GM21367 (cell line): ENCODE results near the gene GNG13.

Experiments used
- ATAC-seq: cut with Tn5 transposase; IDR thresholded peaks from one replicate; pipeline ENCODE4 v1.9.1; 2021; ENCODE audit not compliant: unreplicated experiment

Gene GNG13

GRCh38 chr16:795580-796229 lies 4.8 kb downstream of the GNG13 start:
- ATAC-seq = no peak

- no peak for ATAC-seq
Measured at GRCh38 chr16:794853-795466, 5.6 kb downstream of the GNG13 start.

GRCh38 chr16:794091-794822 lies 6.3 kb downstream of the GNG13 start:
- ATAC-seq = no peak

GRCh38 chr16:793414-793813 lies 7.1 kb downstream of the GNG13 start:
- ATAC-seq = no peak

GRCh38 chr16:792221-792995 lies 8.1 kb downstream of the GNG13 start:
- ATAC-seq = no peak

- ATAC-seq = no peak
Measured at GRCh38 chr16:791131-791530, 9.4 kb downstream of the GNG13 start.

- no peak for ATAC-seq
Measured at GRCh38 chr16:790086-790485, 10.4 kb downstream of the GNG13 start.

- ATAC-seq = no peak
Measured at GRCh38 chr16:789191-789850, 11.2 kb downstream of the GNG13 start.

GRCh38 chr16:788399-789126 lies 12.0 kb downstream of the GNG13 start, which contains the start of gene CHTF18:
Gene CHTF18, plus strand, starts transcription at chr16:788620. Its CDS starts 65 bp downstream, at chr16:788685.
- peak; percentile 52 for ATAC-seq

- ATAC-seq = no peak
Measured at GRCh38 chr16:787978-788398, 12.5 kb downstream of the GNG13 start, which contains the start of gene RPUSD1. Gene RPUSD1, minus strand, starts transcription at chr16:788381. Its CDS starts 644 bp downstream, at chr16:787737.

GRCh38 chr16:787321-787966 lies 13.1 kb downstream of the GNG13 start:
- ATAC-seq = no peak

- ATAC-seq = no peak
Measured at GRCh38 chr16:785563-786535, 14.7 kb downstream of the GNG13 start.

GRCh38 chr16:784431-784830 lies 16.1 kb downstream of the GNG13 start:
- ATAC-seq = no peak

GRCh38 chr16:783404-784161 lies 17.0 kb downstream of the GNG13 start:
- no peak for ATAC-seq

- ATAC-seq = no peak
Measured at GRCh38 chr16:782766-783403, 17.6 kb downstream of the GNG13 start.

GRCh38 chr16:782258-782657 lies 18.3 kb downstream of the GNG13 start:
- ATAC-seq = no peak

- no peak for ATAC-seq
Measured at GRCh38 chr16:781346-782010, 19.1 kb downstream of the GNG13 start.
